ENCODE measurements around the gene HNF4A.
"Not testable (repeated sequence)": the region's sequence is repeated elsewhere in the genome, so short reads cannot be mapped to it uniquely, and the experiment has no call there.

The HNF4A gene

GRCh38 chr20:44355498-44356352, at the start of gene HNF4A:
Gene HNF4A (plus strand): TSS chr20:44355699. CDS start chr20:44355805, 106 bp downstream.
- no peak for DNase-seq

GRCh38 chr20:44306927-44307326, 48.6 kb upstream of the HNF4A start:
- no peak for DNase-seq

- no peak for DNase-seq
These were observed 45.5 kb upstream of the HNF4A start for GRCh38 chr20:44309763-44310663.

- peak; percentile 95 for DNase-seq
These were observed 44.5 kb upstream of the HNF4A start, which contains the start of gene FITM2 for GRCh38 chr20:44310664-44311639. Gene FITM2 (minus strand): TSS chr20:44311202. CDS start chr20:44311148, 54 bp downstream.

- DNase-seq: no peak
These were observed 40.6 kb upstream of the HNF4A start for GRCh38 chr20:44314870-44315269.

GRCh38 chr20:44319839-44320422, 35.6 kb upstream of the HNF4A start:
- no peak for DNase-seq

GRCh38 chr20:44324343-44324742, 31.2 kb upstream of the HNF4A start:
- DNase-seq: peak; percentile 89

- DNase-seq: no peak
These were observed 28.9 kb upstream of the HNF4A start for GRCh38 chr20:44326391-44327159.

- not testable (repeated sequence) for DNase-seq
These were observed 27.8 kb upstream of the HNF4A start for GRCh38 chr20:44327748-44328147.

GRCh38 chr20:44328428-44328827, 27.1 kb upstream of the HNF4A start:
- no peak for DNase-seq

- DNase-seq: no peak
These were observed 24.3 kb upstream of the HNF4A start for GRCh38 chr20:44331201-44331600.

- DNase-seq: no peak
These were observed 21.2 kb upstream of the HNF4A start for GRCh38 chr20:44334306-44334705.

GRCh38 chr20:44334709-44335108, 20.8 kb upstream of the HNF4A start:
- no peak for DNase-seq

- DNase-seq: no peak
These were observed 19.8 kb upstream of the HNF4A start for GRCh38 chr20:44335675-44336074.

GRCh38 chr20:44336086-44336485, 19.4 kb upstream of the HNF4A start:
- peak; percentile 35 for DNase-seq

- no peak for DNase-seq
These were observed 18.6 kb upstream of the HNF4A start, which contains the start of gene R3HDML for GRCh38 chr20:44336725-44337380. Gene R3HDML (plus strand): TSS chr20:44337043. CDS start chr20:44337158, 115 bp downstream.

GRCh38 chr20:44342248-44342647, 13.3 kb upstream of the HNF4A start:
- no peak for DNase-seq

GRCh38 chr20:44343162-44343675, 12.3 kb upstream of the HNF4A start:
- DNase-seq: no peak

GRCh38 chr20:44344723-44345122, 10.8 kb upstream of the HNF4A start:
- no peak for DNase-seq

GRCh38 chr20:44345147-44345546, 10.4 kb upstream of the HNF4A start:
- DNase-seq: no peak

Measured in NCI-H2227 treated with DMSO at 0.1 percent for 48 hours (cell line).